HEK293 (cell line): ENCODE results near the gene SERPINE3.

ENCODE experiments used
- CTCF ChIA-PET: fragments of 350-600 bp; formaldehyde crosslinking; extraction: SDS; loops from one replicate; lab custom pipeline; 2021; ENCODE audit warnings: antibody characterized with exemption; lab: Yijun Ruan, JAX
- POLR2A ChIA-PET: fragments of 300-600 bp; formaldehyde crosslinking; extraction: SDS; loops from one replicate; lab custom pipeline; 2020; ENCODE audit warnings: antibody characterized with exemption, inconsistent platforms; lab: Yijun Ruan, JAX
- H3K27ac ChIP-seq: fragments of 200-500 bp; sonication (Bioruptor generic); 2 replicates; pipeline ENCODE4 v1.5.1; 2014; ENCODE audit warnings: low read depth, low read length, control low read depth, inconsistent platforms; ENCODE audit errors: extremely low read depth
- H3K36me3 ChIP-seq, 2 experiments: fragments of 200-500 bp in 1 of 2; sonication (Bioruptor generic) in 1 of 2; 1 replicate in 1 of 2; 2 replicates in 1 of 2; pipeline ENCODE4 v1.5.1; 2014 to 2017; ENCODE audit warnings: inconsistent platforms in 2 of 2, low read length in 2 of 2; ENCODE audit not compliant: control insufficient read depth in 2 of 2, insufficient read depth in 1 of 2
- H3K4me1 ChIP-seq: fragments of 200-500 bp; sonication (Bioruptor generic); 2 replicates; pipeline ENCODE4 v1.5.1; 2014; ENCODE audit warnings: mild to moderate bottlenecking, low read length, inconsistent platforms; ENCODE audit not compliant: control insufficient read depth, insufficient read depth
- H3K4me3 ChIP-seq: 2 replicates; pipeline ENCODE4 v1.5.1; 2011; ENCODE audit warnings: low read depth, mild to moderate bottlenecking, control low read depth, low read length, moderate library complexity
- H3K9me3 ChIP-seq: fragments of 200-500 bp; sonication (Bioruptor generic); 2 replicates; pipeline ENCODE4 v1.5.1; 2014; ENCODE audit warnings: low read depth, low read length, inconsistent platforms; ENCODE audit not compliant: control insufficient read depth, insufficient read depth
- KLF1 ChIP-seq: fragments of 450-650 bp; formaldehyde crosslinking; IDR thresholded peaks from 2 replicates; pipeline ENCODE4 v1.5.1; 2016; ENCODE audit warnings: missing biosample characterization, missing genetic modification characterization
- KLF10 ChIP-seq: fragments of 450-650 bp; IDR thresholded peaks from 2 replicates; pipeline ENCODE4 v1.5.1; 2018; ENCODE audit warnings: missing biosample characterization, mild to moderate bottlenecking, missing genetic modification characterization
- KLF9 ChIP-seq: fragments of 450-650 bp; formaldehyde crosslinking; IDR thresholded peaks from 2 replicates; pipeline ENCODE4 v1.5.1; 2016; ENCODE audit warnings: missing biosample characterization, missing genetic modification characterization, low read depth
- MEIS1 ChIP-seq: sonication (generic); formaldehyde crosslinking; IDR thresholded peaks from 2 replicates; pipeline ENCODE4 v1.8.1; 2022; ENCODE audit warnings: missing genetic modification reagents, mild to moderate bottlenecking, borderline replicate concordance
- SETDB1 ChIP-seq: IDR thresholded peaks from one replicate; pipeline ENCODE4 v1.6.1; 2017; ENCODE audit warnings: mild to moderate bottlenecking, low read length, moderate library complexity, mixed read lengths; ENCODE audit not compliant: insufficient read length
- TRIM28 ChIP-seq: IDR thresholded peaks from 2 replicates; pipeline ENCODE4 v1.6.1; 2011; ENCODE audit warnings: low read length, control low read depth, borderline replicate concordance
- ZBTB17 ChIP-seq: fragments of 450-650 bp; formaldehyde crosslinking; IDR thresholded peaks from 2 replicates; pipeline ENCODE4 v1.5.1; 2016; ENCODE audit warnings: missing biosample characterization, missing genetic modification characterization
- ZNF140 ChIP-seq: fragments of 450-650 bp; formaldehyde crosslinking; IDR thresholded peaks from 2 replicates; pipeline ENCODE4 v1.5.1; 2016; ENCODE audit warnings: missing biosample characterization, missing genetic modification characterization
- ZNF155 ChIP-seq: fragments of 450-650 bp; formaldehyde crosslinking; IDR thresholded peaks from 2 replicates; pipeline ENCODE4 v1.5.1; 2016; ENCODE audit warnings: missing biosample characterization, missing genetic modification characterization
- ZNF184 ChIP-seq: fragments of 450-650 bp; IDR thresholded peaks from 2 replicates; pipeline ENCODE4 v1.5.1; 2018; ENCODE audit warnings: missing biosample characterization, mild to moderate bottlenecking, missing genetic modification characterization
- ZNF221 ChIP-seq: fragments of 450-650 bp; formaldehyde crosslinking; IDR thresholded peaks from 2 replicates; pipeline ENCODE4 v1.5.1; 2017; ENCODE audit warnings: missing biosample characterization, missing genetic modification characterization, borderline replicate concordance
- ZNF24 ChIP-seq: fragments of 450-650 bp; formaldehyde crosslinking; IDR thresholded peaks from 2 replicates; pipeline ENCODE4 v1.5.1; 2016; ENCODE audit warnings: missing biosample characterization, missing genetic modification characterization
- ZNF26 ChIP-seq: fragments of 450-650 bp; formaldehyde crosslinking; IDR thresholded peaks from 2 replicates; pipeline ENCODE4 v1.5.1; 2016; ENCODE audit warnings: missing biosample characterization, missing genetic modification characterization
- ZNF366 ChIP-seq: fragments of 450-650 bp; formaldehyde crosslinking; conservative IDR thresholded peaks from 2 replicates; pipeline ENCODE4 v1.5.1; 2016; ENCODE audit warnings: missing biosample characterization, missing genetic modification characterization
- ZNF529 ChIP-seq: fragments of 450-650 bp; formaldehyde crosslinking; IDR thresholded peaks from 2 replicates; pipeline ENCODE4 v1.5.1; 2017; ENCODE audit warnings: missing genetic modification characterization, missing biosample characterization; ENCODE audit not compliant: insufficient replicate concordance
- ZNF555 ChIP-seq: fragments of 450-650 bp; formaldehyde crosslinking; conservative IDR thresholded peaks from 2 replicates; pipeline ENCODE4 v1.5.1; 2017; ENCODE audit warnings: missing biosample characterization, mild to moderate bottlenecking, missing genetic modification characterization, inconsistent platforms
- ZNF561 ChIP-seq: fragments of 450-650 bp; IDR thresholded peaks from 2 replicates; pipeline ENCODE4 v1.5.1; 2018; ENCODE audit warnings: missing biosample characterization, missing genetic modification characterization, borderline replicate concordance
- ZNF626 ChIP-seq: fragments of 450-650 bp; sonication (Bioruptor Pico); formaldehyde crosslinking; IDR thresholded peaks from 2 replicates; pipeline ENCODE4 v1.5.1; 2018; ENCODE audit warnings: missing biosample characterization, missing genetic modification characterization, inconsistent platforms
- ZNF792 ChIP-seq: fragments of 450-650 bp; formaldehyde crosslinking; IDR thresholded peaks from 2 replicates; pipeline ENCODE4 v1.5.1; 2016; ENCODE audit warnings: missing biosample characterization, missing genetic modification characterization
- TF ChIP-seq, protein P1 (sequence below): fragments of 450-650 bp; formaldehyde crosslinking; IDR thresholded peaks from 2 replicates; pipeline ENCODE4 v1.5.1; 2016; ENCODE audit warnings: missing biosample characterization, missing genetic modification characterization, borderline replicate concordance
- TF ChIP-seq, protein P2 (sequence below): fragments of 450-650 bp; formaldehyde crosslinking; IDR thresholded peaks from 2 replicates; pipeline ENCODE4 v1.5.1; 2017; ENCODE audit warnings: missing biosample characterization, missing genetic modification characterization
- TF ChIP-seq, protein P3 (sequence below): fragments of 450-650 bp; formaldehyde crosslinking; IDR thresholded peaks from 2 replicates; pipeline ENCODE4 v1.5.1; 2016; ENCODE audit warnings: missing biosample characterization, missing genetic modification characterization
- TF ChIP-seq, protein P4 (sequence below): fragments of 450-650 bp; formaldehyde crosslinking; IDR thresholded peaks from 2 replicates; pipeline ENCODE4 v1.5.1; 2016; ENCODE audit warnings: missing biosample characterization, missing genetic modification characterization

Gene SERPINE3

GRCh38 chr13:51397262-51397941, 57.9 kb downstream of the SERPINE3 start (continued):
- TF ChIP-seq, protein P1, sequence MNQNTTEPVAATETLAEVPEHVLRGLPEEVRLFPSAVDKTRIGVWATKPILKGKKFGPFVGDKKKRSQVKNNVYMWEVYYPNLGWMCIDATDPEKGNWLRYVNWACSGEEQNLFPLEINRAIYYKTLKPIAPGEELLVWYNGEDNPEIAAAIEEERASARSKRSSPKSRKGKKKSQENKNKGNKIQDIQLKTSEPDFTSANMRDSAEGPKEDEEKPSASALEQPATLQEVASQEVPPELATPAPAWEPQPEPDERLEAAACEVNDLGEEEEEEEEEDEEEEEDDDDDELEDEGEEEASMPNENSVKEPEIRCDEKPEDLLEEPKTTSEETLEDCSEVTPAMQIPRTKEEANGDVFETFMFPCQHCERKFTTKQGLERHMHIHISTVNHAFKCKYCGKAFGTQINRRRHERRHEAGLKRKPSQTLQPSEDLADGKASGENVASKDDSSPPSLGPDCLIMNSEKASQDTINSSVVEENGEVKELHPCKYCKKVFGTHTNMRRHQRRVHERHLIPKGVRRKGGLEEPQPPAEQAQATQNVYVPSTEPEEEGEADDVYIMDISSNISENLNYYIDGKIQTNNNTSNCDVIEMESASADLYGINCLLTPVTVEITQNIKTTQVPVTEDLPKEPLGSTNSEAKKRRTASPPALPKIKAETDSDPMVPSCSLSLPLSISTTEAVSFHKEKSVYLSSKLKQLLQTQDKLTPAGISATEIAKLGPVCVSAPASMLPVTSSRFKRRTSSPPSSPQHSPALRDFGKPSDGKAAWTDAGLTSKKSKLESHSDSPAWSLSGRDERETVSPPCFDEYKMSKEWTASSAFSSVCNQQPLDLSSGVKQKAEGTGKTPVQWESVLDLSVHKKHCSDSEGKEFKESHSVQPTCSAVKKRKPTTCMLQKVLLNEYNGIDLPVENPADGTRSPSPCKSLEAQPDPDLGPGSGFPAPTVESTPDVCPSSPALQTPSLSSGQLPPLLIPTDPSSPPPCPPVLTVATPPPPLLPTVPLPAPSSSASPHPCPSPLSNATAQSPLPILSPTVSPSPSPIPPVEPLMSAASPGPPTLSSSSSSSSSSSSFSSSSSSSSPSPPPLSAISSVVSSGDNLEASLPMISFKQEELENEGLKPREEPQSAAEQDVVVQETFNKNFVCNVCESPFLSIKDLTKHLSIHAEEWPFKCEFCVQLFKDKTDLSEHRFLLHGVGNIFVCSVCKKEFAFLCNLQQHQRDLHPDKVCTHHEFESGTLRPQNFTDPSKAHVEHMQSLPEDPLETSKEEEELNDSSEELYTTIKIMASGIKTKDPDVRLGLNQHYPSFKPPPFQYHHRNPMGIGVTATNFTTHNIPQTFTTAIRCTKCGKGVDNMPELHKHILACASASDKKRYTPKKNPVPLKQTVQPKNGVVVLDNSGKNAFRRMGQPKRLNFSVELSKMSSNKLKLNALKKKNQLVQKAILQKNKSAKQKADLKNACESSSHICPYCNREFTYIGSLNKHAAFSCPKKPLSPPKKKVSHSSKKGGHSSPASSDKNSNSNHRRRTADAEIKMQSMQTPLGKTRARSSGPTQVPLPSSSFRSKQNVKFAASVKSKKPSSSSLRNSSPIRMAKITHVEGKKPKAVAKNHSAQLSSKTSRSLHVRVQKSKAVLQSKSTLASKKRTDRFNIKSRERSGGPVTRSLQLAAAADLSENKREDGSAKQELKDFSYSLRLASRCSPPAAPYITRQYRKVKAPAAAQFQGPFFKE = no peak
- TF ChIP-seq ZNF140 (no peak), SETDB1 (no peak), ZNF24 (no peak), ZBTB17 (peak; percentile 96), KLF10 (tag by site-specific recombination) (no peak), ZNF366 (tag by site-specific recombination) (0 out of 2 replicates have a peak, but pooled peaks have one; percentile 16), ZNF221 (tag by site-specific recombination) (no peak)
- TF ChIP-seq, protein P2, sequence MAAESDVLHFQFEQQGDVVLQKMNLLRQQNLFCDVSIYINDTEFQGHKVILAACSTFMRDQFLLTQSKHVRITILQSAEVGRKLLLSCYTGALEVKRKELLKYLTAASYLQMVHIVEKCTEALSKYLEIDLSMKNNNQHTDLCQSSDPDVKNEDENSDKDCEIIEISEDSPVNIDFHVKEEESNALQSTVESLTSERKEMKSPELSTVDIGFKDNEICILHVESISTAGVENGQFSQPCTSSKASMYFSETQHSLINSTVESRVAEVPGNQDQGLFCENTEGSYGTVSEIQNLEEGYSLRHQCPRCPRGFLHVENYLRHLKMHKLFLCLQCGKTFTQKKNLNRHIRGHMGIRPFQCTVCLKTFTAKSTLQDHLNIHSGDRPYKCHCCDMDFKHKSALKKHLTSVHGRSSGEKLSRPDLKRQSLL (tag by site-specific recombination) = peak; percentile 52; the same call in 1 of the 2 replicates

DNA sequence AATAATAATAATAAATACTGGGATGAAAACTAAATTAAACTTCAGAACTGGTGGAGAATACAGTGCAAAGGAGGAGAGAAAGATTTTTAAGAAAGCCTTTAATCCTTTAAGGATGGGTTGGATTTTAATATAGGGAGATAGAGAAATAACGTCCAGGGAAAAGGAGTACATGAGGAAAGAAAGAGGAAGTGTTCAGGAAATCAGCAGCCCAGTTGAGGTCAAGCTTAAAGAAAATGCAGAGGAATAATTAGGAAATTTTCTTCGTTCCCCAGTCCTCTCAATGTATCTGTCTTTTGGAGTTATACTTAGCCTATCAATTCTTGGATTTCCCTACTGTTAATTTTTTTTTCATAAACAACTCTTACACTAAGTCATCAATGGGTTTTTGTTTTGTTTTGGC, 65.7 kb downstream of the SERPINE3 start:
- Histone ChIP-seq H3K27ac (no peak overlapping the region), H3K4me3 (no peak overlapping the region), H3K9me3 (no peaks in the 10 kb centered on the region), H3K4me1 (no peaks in the 10 kb centered on the region), H3K36me3 (no peaks in the 10 kb centered on the region; a peak in 2 of 3 replicates)
- CTCF ChIA-PET = no interaction called here
- POLR2A ChIA-PET = interaction anchor here (1.0 kb wide), 1 partner anchor 48 kb away, joined by 3 read pairs; no protein-coding TSS in a partner anchor
- TF ChIP-seq, protein P3, sequence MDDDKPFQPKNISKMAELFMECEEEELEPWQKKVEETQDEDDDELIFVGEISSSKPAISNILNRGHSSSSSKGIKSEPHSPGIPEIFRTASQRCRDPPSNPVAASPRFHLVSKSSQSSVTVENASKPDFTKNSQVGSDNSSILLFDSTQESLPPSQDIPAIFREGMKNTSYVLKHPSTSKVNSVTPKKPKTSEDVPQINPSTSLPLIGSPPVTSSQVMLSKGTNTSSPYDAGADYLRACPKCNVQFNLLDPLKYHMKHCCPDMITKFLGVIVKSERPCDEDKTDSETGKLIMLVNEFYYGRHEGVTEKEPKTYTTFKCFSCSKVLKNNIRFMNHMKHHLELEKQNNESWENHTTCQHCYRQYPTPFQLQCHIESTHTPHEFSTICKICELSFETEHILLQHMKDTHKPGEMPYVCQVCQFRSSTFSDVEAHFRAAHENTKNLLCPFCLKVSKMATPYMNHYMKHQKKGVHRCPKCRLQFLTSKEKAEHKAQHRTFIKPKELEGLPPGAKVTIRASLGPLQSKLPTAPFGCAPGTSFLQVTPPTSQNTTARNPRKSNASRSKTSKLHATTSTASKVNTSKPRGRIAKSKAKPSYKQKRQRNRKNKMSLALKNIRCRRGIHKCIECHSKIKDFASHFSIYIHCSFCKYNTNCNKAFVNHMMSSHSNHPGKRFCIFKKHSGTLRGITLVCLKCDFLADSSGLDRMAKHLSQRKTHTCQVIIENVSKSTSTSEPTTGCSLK = no peak
- TF ChIP-seq KLF9 (no peak), ZBTB17 (no peak), ZNF529 (tag by site-specific recombination) (no peak), ZNF140 (no peak), ZNF26 (tag by site-specific recombination) (no peak), ZNF155 (no peak), ZNF184 (no peak), ZNF626 (tag by site-specific recombination) (no peak), TRIM28 (no peak), ZNF555 (tag by site-specific recombination) (no peak), MEIS1 (CRISPR knock-in tag) (no peak), KLF1 (no peak), ZNF792 (tag by site-specific recombination) (no peak), ZNF561 (tag by site-specific recombination) (no peak)
- TF ChIP-seq, protein P4, sequence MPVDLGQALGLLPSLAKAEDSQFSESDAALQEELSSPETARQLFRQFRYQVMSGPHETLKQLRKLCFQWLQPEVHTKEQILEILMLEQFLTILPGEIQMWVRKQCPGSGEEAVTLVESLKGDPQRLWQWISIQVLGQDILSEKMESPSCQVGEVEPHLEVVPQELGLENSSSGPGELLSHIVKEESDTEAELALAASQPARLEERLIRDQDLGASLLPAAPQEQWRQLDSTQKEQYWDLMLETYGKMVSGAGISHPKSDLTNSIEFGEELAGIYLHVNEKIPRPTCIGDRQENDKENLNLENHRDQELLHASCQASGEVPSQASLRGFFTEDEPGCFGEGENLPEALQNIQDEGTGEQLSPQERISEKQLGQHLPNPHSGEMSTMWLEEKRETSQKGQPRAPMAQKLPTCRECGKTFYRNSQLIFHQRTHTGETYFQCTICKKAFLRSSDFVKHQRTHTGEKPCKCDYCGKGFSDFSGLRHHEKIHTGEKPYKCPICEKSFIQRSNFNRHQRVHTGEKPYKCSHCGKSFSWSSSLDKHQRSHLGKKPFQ (tag by site-specific recombination) = no peak
